Breast epithelium (tissue), 4 donors: ENCODE measurements around the gene PTPN4. TPM values are rescaled to one million over a fixed set of nuclear protein-coding genes. Genes with fewer than 3 reads are reported as not detected.

Experiments
- DNase-seq, 2 donors: peaks; one replicate each; pipeline ENCODE4 v3.0.0-alpha.2; 2019; ENCODE audit warnings: low spot score in 2 of 2
- H3K27ac ChIP-seq, 2 donors: fragments of 200-600 bp; sonication (generic) in 1 of 2; one replicate each; pipeline ENCODE4 v1.5.1; 2016 to 2019; ENCODE audit warnings: mild to moderate bottlenecking in 1 of 2
- H3K27me3 ChIP-seq, 2 donors: fragments of 200-600 bp; sonication (generic) in 1 of 2; one replicate each; pipeline versions ENCODE4 v1.5.1 to v1.6.0; 2017 to 2019; ENCODE audit warnings: control low read depth in 1 of 2, mild to moderate bottlenecking in 1 of 2
- H3K36me3 ChIP-seq: fragments of 200-600 bp; one replicate; pipeline ENCODE4 v1.5.1; 2019
- H3K4me1 ChIP-seq, 2 donors: fragments of 200-600 bp; sonication (generic); one replicate each; pipeline ENCODE4 v1.5.1; 2016 to 2019; ENCODE audit warnings: control low read depth in 1 of 2
- H3K4me3 ChIP-seq, 3 donors: fragments of 200-600 bp; sonication (generic); 1 replicate in 2 of 3; 2 replicates in 1 of 3; pipeline ENCODE4 v1.5.1; 2016 to 2019; ENCODE audit warnings: mild to moderate bottlenecking in 3 of 3, moderate library complexity in 2 of 3
- H3K9me3 ChIP-seq, 2 donors: fragments of 200-600 bp; sonication (generic) in 1 of 2; one replicate each; pipeline ENCODE4 v1.5.1; 2016 to 2019; ENCODE audit warnings: control low read depth in 1 of 2
- POLR2A ChIP-seq: fragments of 450-650 bp; IDR thresholded peaks from one replicate; pipeline ENCODE4 v1.6.1; 2016; ENCODE audit warnings: antibody characterized with exemption, mild to moderate bottlenecking, moderate library complexity
- POLR2AphosphoS5 ChIP-seq, 3 donors: sonication (generic); formaldehyde crosslinking; IDR thresholded peaks; one replicate each; pipeline ENCODE4 v1.6.1; 2017; ENCODE audit warnings: antibody characterized with exemption in 3 of 3
- intact Hi-C: fragments of 100-400 bp; cut with DNase I; formaldehyde crosslinking; loops from one replicate; pipeline ENCODE4 v1.15.1; 2023; ENCODE audit warnings: low total_unique reads
- total RNA-seq, 3 donors: library from RNA; depleted of rRNA; stranded (reverse); fragments of >200 nt; gene quantifications; one replicate each; pipeline ENCODE4 v1.1.0, GENCODE V29; 2016
- TF ChIP-seq, protein P1 (sequence below), 3 donors: fragments of 450-650 bp; IDR thresholded peaks; one replicate each; pipeline ENCODE4 v1.5.1; 2016 to 2017; ENCODE audit warnings: antibody characterized with exemption in 3 of 3, mild to moderate bottlenecking in 3 of 3, moderate library complexity in 3 of 3

PTPN4 gene
- total RNA-seq, 3 donors from 2014 or later = 29.1 to 49.6 (median 38.7) TPM

- H3K36me3 ChIP-seq = no peaks in the 10 kb centered on the region
- no peak overlapping the region for H3K4me3 ChIP-seq
- no peak overlapping the region for H3K27ac ChIP-seq
- TF ChIP-seq POLR2A = no peak
- no peak for TF ChIP-seq POLR2AphosphoS5 (IDR thresholded peaks at IDR 0.05)
- TF ChIP-seq, protein P1, sequence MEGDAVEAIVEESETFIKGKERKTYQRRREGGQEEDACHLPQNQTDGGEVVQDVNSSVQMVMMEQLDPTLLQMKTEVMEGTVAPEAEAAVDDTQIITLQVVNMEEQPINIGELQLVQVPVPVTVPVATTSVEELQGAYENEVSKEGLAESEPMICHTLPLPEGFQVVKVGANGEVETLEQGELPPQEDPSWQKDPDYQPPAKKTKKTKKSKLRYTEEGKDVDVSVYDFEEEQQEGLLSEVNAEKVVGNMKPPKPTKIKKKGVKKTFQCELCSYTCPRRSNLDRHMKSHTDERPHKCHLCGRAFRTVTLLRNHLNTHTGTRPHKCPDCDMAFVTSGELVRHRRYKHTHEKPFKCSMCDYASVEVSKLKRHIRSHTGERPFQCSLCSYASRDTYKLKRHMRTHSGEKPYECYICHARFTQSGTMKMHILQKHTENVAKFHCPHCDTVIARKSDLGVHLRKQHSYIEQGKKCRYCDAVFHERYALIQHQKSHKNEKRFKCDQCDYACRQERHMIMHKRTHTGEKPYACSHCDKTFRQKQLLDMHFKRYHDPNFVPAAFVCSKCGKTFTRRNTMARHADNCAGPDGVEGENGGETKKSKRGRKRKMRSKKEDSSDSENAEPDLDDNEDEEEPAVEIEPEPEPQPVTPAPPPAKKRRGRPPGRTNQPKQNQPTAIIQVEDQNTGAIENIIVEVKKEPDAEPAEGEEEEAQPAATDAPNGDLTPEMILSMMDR (IDR thresholded peaks at IDR 0.05) = no peak
- H3K9me3 ChIP-seq = no peaks in the 10 kb centered on the region
- DNase-seq = no peak
- no peaks in the 10 kb centered on the region for H3K4me1 ChIP-seq
- intact Hi-C loops = no loop called here
- H3K27me3 ChIP-seq = no peaks in the 10 kb centered on the region
Measured at GRCh38 chr2:119808516-119809147, 48.9 kb downstream of the PTPN4 start.

- Histone ChIP-seq H3K36me3 (no peaks in the 10 kb centered on the region), H3K4me1 (no peaks in the 10 kb centered on the region), H3K27me3 (no peaks in the 10 kb centered on the region), H3K4me3 (no peak overlapping the region), H3K27ac (no peak overlapping the region), H3K9me3 (no peaks in the 10 kb centered on the region)
- DNase-seq = no peak
- TF ChIP-seq POLR2A = no peak
- no peak for TF ChIP-seq POLR2AphosphoS5 (IDR thresholded peaks at IDR 0.05)
- TF ChIP-seq, protein P1 (IDR thresholded peaks at IDR 0.05) = no peak
- intact Hi-C loops = no loop called here
Measured at GRCh38 chr2:119809339-119810048, 49.8 kb downstream of the PTPN4 start.

DNA sequence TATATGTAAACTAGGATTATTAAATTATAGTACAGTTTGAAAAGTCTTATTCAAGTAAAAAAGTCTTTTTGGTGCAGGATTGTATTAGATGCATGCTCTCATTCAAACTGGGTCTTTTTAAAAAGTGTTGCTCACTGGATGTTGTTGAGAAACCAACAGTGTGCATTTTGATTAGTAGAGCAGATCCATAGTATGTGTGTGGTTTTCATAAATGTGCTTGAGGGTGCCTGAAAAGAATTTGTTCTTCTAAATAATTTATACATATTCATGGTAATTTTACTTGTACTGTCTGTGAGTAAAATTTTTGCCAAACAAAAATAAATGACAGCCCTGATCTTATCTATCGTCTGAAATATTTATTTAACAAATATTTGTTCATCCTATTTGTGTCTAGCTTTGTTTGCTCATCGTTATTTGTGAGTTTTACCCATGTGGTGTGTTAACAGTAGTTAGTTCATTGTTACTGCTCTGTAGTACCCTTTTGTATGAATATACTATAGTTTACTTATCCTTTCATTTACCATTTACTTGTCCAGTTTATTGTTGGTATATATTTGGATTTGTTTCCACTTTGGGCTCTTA is 50.4 kb downstream of the PTPN4 start:
- H3K4me3 ChIP-seq = no peak overlapping the region
- intact Hi-C loops = no loop called here
- H3K9me3 ChIP-seq = no peaks in the 10 kb centered on the region
- H3K4me1 ChIP-seq = no peaks in the 10 kb centered on the region
- TF ChIP-seq, protein P1 (IDR thresholded peaks at IDR 0.05) = no peak
- TF ChIP-seq POLR2AphosphoS5 (IDR thresholded peaks at IDR 0.05) (no peak), POLR2A (no peak)
- H3K27me3 ChIP-seq = no peaks in the 10 kb centered on the region
- H3K36me3 ChIP-seq = no peaks in the 10 kb centered on the region
- H3K27ac ChIP-seq = no peak overlapping the region
- no peak for DNase-seq

DNA sequence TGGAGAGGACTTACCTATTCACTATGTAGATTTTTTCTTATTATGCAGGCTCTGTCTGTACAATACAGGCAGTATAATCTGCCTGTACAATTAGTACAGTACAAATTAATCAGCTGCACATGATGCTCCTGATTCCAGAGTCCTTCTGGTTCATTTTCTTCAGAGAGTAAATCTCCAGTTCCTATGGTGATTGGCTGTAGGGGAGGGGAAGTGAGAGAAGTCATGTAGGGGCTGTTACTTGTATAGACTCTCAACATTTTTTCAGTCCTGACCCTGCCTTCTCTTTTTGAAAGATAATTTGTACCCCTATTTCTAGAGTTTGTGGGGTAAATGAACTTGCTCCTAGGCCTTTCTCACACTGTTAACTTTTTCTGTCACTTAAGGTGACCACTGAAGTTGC is 54.5 kb downstream of the PTPN4 start:
- no peaks in the 10 kb centered on the region for H3K36me3 ChIP-seq
- no peak for TF ChIP-seq POLR2A
- TF ChIP-seq POLR2AphosphoS5 (IDR thresholded peaks at IDR 0.05) = no peak
- TF ChIP-seq, protein P1 (IDR thresholded peaks at IDR 0.05) = no peak
- H3K4me3 ChIP-seq = no peak overlapping the region
- H3K27me3 ChIP-seq = no peaks in the 10 kb centered on the region
- no peak for DNase-seq
- peaks cover 0 to 8% of the 10 kb centered on the region in 2 donors for H3K9me3 ChIP-seq
- intact Hi-C loops = no loop called here
- no peak overlapping the region for H3K27ac ChIP-seq
- H3K4me1 ChIP-seq = no peaks in the 10 kb centered on the region

- Histone ChIP-seq H3K4me1 (no peaks in the 10 kb centered on the region), H3K27me3 (no peaks in the 10 kb centered on the region), H3K27ac (no peak overlapping the region), H3K9me3 (peaks cover 0 to 8% of the 10 kb centered on the region in 2 donors), H3K4me3 (no peak overlapping the region), H3K36me3 (no peaks in the 10 kb centered on the region)
- TF ChIP-seq, protein P1 (IDR thresholded peaks at IDR 0.05) = no peak
- TF ChIP-seq POLR2A (no peak), POLR2AphosphoS5 (IDR thresholded peaks at IDR 0.05) (no peak)
- intact Hi-C loops = no loop called here
- DNase-seq = no peak
Measured at GRCh38 chr2:119818792-119819191, 59.1 kb downstream of the PTPN4 start.
